HG03159 (cell line): ENCODE results near the gene LMX1A.

Experiments
- ATAC-seq: cut with Tn5 transposase; IDR thresholded peaks from one replicate; pipeline ENCODE4 v1.9.1; 2021; ENCODE audit warnings: mild to moderate bottlenecking, moderate library complexity; ENCODE audit not compliant: unreplicated experiment

The LMX1A gene

GRCh38 chr1:165355977-165356811 lies at the start of gene LMX1A:
TSS of gene LMX1A (minus strand) at chr1:165356715. CDS start at chr1:165355559, 1,156 bp downstream.
- no peak for ATAC-seq

DNA sequence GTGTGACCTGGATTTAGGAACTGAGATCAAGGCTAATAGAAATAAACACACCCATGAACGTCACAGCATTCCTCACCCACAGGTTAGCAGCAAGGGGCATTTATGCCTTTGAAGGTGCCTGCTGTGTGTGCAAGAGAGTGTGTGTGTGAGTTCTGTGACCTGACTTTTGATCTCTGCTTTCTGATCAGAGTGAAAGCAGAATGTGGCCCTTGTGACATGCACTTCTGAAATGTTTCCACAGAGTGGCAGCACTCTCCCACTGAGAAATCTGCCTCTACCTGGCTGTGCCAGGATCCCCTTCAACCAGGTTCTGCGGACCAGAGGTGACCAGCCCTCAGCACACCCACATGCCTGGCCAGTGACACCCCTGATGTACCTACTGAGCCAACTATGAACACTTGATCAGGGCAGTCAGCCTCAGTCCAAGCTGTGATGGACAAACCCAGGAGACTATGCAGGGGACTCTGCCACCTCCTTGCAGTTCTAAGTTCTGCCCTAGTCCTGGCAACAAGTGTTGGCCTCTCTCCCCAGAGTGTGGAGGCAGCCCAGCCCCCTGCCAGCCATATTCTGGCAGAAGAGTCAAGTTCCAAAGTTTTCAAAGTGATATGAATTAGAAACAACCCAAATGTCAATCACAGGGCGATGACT lies 47.4 kb upstream of the LMX1A start:
- peak; percentile 79 for ATAC-seq

GRCh38 chr1:165402517-165403111 lies 46.1 kb upstream of the LMX1A start:
- ATAC-seq, result no peak

- ATAC-seq, result no peak
These were observed 41.4 kb upstream of the LMX1A start for GRCh38 chr1:165397944-165398343.

DNA sequence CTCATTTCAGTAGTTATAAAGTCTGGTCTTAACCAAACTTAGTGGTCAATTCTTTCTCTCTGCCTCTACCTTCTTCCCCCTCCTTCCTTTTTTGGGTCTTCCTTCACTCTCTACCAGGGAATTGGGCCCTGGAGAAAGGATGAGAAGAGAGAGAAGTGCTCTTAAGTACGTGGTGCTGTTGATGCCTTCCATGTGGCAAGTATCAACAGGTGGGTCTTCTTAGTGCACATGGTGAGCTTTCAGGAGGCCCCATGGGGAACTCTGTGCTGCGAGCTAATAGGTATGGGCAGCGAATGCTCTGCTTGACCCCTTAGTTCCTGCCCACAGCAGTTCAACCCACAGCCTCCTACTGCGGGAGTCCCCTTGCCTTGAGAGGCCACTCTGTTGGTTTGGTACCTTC lies 39.4 kb upstream of the LMX1A start:
- no peak for ATAC-seq

GRCh38 chr1:165395478-165395877 lies 39.0 kb upstream of the LMX1A start:
- no peak for ATAC-seq

DNA sequence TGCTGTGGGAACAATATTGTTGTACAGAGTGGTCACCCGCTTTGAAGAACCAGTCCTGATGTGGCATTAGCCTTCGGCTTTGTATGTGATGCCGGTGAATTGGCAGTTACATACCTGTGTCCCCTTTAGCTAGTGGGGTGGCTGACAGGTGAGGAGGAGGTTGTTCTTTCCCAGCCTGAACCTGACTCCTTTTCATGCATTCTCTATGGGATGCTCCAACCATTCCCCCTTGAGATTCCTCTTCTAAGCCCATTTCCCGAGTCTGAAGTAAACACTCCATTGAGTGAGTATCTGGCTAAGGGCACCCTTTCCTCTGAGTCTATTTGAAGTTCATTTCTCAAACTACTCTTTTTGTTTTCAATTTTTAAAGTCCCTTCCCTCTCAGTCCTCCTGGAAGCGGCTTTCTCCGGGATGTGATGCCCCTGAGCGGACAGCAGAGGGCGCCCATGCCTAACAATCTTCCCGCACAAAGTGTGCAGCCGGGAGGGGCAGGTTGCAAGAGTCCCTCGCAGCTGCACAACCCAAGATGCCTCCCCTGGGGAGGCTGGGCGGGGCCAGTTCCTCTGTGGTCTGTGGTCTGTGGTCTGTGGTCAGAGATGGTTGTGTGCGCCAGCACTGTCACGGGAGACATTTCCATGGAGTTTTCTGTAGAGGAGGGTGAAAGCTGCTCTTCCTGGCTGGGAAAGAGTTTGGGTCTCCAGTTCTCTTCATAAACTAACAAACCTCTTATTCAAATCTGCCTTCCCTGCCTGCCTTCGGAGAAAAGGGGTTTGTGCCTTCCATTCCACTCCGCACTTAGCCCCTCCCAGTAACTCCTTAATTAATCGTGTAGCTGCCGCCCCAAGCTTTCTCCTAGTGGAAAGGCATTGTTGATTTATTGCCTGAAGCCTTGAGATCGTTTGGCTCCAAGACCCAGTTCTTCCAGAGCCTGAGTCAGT lies 36.4 kb upstream of the LMX1A start:
- ATAC-seq, result peak; percentile 98

DNA sequence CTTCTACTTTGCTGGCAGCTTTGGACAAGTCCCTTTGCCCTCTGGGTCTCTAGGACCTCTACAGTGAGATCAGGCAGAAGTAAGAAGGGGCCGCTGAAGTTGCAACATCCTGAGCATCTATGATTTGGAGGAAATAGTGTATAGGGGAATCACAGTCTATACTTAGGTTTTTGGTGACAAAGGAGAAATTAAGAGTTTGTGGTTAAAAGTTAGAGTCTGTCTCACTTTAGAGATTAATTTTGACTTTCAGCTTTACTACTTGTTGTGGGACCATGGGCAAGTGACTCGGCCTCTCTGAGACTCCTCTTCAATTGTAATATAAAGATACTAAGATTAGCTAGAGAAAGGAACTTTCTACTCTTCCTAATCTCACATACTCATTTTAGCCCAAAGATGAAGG lies 33.1 kb upstream of the LMX1A start:
- no peak for ATAC-seq

GRCh38 chr1:165387961-165388360 lies 31.4 kb upstream of the LMX1A start:
- ATAC-seq, result no peak

DNA sequence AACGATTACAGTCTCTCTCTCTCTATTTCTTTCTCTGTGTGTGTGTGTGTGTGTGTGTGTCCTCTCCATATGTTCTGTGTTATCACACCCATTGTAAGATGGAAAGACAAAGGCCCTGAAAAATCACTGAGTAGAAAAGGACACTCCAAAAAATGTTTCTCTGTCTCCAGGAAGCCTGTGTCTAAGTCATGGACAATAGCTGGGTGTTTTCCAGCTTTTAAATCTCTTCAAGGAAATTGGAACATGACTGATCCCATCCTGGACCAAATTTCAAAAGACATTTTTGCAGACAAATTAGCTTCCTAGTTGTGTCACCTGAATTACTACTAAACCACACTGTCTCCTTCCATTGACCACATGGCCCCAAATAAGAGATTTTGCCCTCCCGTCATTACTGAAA lies 31.0 kb upstream of the LMX1A start:
- no peak for ATAC-seq

DNA sequence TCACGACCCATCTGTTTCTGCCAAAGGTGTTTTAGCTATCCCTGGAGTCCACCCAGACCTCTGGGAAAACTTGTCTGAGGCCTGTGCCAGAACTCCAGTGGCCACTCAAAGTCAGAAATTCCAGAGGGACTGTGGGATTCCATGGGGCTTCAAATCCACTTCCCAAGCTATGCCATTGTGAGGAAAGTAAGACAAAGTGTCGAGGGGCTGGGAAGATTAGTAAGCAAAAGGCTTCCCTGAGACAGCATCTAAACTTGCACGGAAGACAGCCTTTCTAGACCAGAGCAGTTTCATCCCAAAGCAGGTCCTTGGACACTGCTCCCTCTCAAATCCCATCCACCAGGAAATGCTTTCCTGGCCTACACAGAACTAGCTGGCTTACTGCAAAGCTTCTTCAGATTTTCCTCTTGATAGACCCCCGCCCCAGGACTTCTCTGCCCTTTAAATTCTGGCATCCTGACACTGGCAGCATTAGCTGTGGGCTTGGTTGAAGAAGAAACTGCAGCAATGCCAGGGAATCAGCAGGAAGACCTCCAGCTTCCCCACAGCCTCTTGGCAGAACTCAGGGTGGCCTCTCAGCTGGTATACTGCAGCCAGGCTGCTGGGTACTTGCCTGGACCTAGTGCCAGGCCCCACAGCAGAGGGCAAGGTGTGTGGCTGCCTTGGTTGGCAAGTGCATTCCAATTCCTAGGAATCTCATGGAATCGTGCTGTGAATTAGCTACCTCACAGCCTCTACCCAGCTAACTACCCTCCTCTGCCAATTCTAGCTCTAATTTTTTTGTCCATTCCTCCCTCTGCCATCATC lies 27.3 kb upstream of the LMX1A start:
- ATAC-seq, result no peak

DNA sequence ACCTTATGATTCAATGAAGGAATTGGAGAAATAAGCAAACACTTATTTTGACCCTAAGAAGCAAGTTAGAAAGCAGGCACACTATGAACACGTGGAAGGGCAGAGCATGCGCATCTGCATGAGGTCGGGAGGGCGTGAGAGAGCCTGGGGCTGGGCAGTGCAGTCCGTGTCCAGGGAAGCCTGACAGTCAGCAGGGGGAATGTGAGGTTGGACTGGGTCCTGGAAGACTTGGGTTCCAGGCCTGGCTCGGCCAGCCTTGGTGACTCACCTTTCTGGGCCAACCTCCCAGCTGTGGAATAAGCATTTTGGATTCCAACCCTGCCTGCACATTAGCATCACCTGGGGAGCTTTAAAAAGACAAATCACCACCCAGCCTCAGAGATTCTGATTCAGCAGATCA lies 26.6 kb upstream of the LMX1A start:
- ATAC-seq, result no peak

- no peak for ATAC-seq
These were observed 25.4 kb upstream of the LMX1A start for GRCh38 chr1:165381745-165382505.

DNA sequence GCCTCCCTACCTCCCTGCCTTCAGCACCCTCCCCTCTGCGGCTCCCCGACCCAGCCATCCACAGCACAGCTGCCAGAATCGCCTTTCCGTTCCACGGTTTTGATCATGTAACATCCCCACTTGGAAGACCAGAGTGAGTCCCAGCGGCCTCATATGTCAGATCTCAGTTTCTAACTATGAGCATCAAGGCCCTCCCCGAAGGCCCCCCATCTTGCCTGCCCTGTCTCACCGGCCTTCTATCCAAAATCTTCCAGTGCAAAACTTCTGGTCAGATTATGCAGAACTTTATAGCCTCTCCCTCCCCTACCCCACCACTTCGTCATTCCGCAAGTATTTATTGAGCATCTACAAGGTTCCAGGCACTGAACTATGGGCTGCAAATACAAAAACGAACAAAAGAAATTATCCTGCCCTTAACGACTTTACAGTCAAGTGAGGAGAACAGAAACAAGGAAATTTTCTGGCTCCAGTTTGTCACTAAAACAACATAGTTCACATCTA lies 20.3 kb upstream of the LMX1A start:
- no peak for ATAC-seq

DNA sequence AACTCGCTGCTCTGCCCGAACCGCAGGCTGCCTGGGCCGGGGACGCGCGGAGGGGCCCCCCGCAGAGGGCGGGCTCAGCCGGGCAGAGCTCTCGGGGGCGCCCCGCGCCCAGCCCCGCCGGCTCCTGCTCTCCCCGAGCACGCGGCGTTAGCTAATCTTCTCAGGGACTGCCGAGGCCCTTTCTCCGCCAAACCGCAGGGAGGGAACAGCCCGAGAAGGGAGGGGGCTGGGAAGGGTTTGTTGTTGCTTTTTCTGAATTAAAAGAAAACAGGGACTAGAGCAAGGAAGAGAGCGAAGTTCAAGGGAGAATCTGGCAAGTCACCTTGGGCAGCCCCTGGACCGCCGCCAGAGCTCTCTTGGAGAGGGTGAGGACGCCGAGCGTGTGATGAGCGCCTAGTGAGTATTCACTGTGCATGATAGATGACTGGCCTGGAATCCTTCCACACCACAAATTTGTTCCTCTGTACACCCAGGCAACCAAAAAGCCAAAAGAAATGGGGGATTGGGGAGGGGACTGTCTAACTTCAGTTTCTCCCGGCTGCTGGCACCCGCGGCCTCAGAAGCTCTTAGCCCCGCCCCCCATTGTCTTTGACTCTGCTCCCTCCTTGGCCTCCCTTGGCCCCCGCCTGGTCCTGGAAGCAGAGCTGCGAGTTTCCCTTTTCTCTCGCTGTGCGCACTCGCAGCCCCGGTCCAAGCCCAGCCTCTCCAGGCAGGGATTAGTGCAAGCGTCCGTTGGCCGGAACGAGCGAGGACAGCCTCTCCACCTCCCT lies 19.7 kb upstream of the LMX1A start:
- no peak for ATAC-seq

DNA sequence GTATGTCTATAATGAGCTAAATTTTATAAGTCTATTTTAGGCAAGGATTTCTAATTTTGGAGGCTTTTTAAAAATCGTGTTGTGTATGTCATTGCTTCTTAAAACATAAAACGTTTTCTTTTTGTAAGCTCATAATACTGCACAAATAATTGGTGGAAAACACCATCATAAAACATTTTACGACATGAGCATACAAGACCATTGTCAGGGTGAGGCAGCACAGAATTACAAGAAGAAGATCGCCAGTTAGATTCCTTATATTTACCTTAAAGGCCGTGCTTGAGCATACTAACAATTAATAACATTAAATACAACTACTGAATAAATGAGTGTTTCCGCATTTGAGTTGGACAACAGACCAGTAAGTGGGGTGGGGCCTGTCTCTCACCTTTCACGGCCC lies 19.1 kb upstream of the LMX1A start:
- ATAC-seq, result no peak

DNA sequence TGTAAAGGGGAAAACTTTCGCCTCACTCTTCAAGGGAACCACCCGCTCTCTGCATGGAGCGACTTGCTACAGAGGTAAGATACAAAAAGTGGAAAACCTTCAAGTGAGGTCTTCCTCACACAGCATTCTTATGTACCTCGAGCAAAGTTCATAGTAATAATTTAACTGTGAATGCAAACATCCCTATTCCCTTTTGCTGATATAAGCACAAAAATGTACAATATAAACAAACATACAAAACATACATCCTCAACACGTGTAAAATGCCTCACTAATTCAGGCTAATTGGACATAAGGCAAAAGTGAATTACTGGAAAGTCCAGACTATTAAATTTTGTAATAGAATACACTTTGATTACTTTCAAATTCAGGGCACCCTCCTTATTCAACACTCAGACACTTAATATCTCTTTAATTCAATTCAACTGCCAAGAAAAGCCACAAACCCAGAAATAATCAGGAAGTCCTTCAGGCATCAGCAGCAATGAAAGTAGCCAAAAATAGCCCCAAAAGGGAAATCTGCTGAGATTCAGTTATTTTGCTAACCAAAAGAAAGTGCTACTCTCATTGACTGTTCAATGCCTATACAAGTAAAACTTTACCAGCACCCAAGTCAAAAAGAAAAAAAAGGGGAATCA lies 15.2 kb upstream of the LMX1A start:
- no peak for ATAC-seq

- ATAC-seq, result peak; percentile 75
These were observed 12.8 kb upstream of the LMX1A start for GRCh38 chr1:165369255-165369848.
